OCI-M1 (cell line): ENCODE results near the gene KCNK18.
A peak's percentile ranks its signal among the peaks of the same experiment; 100 is the strongest.
"Not testable (repeated sequence)": the region's sequence is repeated elsewhere in the genome, so short reads cannot be mapped to it uniquely, and the experiment has no call there.

Experiments
- DNase-seq: peaks from one replicate; lab custom pipeline; 2025; lab: John Stamatoyannopoulos, UW

Gene KCNK18

DNA sequence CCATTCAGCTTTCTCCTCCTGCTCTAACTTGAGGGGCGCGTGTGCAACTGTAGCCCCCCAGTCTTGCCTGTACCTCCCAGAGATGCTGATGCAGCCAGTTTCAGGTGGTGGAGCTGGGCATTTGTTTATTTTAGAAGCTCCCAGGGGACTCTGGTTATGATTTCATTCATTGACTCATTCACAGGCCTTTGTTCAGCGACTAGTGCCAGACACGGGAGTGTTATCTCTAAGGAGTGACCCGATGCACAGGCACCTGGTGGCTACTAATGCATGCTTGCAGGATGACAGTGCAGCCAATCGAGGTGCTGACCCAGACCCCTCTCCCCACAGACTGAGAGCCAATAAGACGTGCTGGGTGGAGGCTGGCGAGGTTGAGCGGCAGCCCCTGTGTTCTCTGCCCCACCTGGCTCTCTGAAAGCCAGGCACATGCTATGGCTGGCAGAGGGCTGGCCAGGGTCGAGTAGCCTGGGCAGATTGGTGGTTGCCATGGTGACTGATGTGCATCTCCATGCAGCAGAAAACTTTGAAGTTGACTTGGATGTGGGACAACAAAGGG, 23.9 kb downstream of the KCNK18 start:
- no peak for DNase-seq

GRCh38 chr10:117222552-117222951, 25.3 kb downstream of the KCNK18 start:
- no peak for DNase-seq

DNA sequence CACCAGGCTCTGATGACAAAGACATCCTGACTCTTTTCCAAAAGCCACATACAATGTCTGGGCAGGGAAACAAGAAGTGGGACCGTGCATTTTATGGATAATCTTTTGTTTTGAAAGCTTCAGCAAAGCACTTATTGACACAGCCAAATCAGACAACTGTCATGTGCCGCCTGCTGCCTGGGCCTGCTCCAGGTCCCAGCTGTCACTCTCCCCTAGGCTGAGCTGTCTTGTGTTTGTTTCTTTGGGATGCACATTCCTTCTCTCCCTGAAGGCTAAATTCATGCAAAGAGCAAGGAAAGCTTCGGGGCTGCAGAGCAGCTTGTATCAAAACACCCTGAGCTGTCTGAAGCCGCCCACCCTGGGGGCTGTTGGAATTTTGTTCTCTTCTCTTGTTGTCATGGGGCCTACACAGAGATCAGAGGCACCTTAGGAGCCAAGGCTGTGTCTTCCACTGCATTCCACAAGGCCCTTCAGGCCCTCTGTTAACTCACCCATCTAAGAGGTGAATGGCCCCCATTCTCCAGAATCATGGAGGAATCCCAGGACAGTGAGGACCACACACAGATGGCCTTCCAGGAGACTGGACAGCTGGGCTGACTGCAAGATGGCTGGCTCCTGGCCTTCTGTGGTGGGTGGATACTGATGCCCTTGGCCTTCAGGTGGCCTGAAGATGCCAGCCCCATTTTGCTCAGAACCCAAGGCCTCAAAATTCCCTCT, 25.8 kb downstream of the KCNK18 start:
- no peak for DNase-seq

GRCh38 chr10:117223693-117224430, 26.6 kb downstream of the KCNK18 start:
- no peak for DNase-seq

DNA sequence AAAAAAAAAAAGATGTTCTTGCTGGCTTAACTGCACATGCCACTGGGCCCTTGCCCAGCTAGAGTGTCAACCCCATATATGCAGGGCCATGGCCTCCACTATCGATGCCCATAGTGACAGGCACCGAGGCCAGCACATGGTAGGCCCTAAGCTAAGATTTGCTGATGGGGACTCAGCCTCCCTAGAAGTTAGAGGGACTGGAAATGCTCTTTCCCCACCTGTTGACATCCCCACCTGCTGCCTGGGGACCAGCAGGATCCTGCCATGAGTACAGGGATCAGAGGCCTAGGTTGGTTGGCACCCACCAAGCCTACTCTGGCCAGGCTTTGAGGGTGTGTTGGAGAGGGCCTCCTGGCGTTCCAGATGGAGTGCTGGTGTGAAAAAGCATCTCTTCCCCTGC, 27.6 kb downstream of the KCNK18 start:
- DNase-seq: no peak

DNA sequence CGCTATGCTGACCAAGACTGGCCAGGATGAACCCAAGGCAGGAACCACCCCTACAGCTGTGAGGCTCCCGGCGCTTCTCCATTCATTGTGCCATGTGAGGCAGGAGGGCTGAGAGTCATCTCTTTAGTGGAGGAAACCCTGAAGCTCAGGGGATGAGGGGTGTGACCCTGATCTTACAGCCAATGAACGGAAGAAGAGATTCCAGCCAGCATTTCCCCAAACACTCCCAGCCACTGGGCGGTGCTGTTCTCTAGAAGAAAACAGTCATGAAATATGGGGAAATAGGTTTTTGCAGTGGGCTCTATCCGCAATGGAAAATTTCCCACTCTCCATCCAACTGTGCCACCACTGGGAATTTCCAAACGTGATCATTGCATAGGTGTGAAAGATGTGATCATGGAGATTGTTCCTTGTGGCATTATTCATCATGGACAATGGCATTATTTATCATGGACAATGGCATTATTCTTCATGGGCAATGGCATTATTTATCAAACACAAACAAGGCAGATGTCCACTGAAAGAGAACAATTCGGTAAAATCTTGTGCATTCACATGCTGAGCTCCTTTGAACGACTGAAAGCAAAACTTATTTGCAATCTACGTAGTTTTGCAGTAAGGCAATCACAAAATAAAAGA, 29.6 kb downstream of the KCNK18 start:
- peak; percentile 82 for DNase-seq

DNA sequence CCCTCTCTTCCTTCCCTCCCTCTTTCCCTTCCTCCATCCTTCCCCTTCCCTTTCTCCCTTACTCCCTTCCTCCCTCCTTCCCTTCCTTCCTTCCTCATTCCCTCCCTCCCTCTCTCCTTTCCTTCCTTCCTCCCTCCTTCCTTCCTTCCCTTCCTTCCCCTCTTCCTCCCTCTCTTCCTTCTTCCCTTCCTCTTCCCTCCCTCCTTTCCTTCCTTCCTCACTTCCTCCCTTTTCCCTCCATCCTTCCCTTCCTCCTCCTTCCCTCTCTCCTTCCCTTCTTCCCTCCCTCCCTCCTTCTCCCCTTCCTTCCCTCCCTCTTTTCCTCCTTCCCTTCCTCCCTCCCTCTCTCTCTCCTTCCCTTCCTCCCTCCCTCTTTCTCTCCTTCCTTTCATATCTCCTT, 30.9 kb downstream of the KCNK18 start:
- DNase-seq: no peak

DNA sequence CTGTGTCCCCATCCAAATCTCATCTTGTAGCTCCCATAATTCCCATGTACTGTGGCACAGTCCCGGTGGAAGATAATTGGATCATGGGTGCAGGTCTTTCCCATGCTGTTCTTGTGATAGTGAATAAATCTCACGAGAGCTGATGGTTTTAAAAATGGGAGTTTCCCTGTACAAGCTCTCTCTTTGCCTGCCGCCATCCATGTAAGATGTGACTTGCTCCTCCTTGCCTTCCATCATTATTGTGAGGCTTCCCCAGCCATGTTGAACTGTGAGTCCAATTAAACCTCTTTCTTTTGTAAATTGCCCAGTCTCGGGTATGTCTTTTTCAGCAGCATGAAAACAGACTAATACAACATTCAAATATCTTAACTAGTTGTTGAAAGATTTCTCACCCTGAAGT, 32.8 kb downstream of the KCNK18 start:
- DNase-seq: not testable (repeated sequence)

DNA sequence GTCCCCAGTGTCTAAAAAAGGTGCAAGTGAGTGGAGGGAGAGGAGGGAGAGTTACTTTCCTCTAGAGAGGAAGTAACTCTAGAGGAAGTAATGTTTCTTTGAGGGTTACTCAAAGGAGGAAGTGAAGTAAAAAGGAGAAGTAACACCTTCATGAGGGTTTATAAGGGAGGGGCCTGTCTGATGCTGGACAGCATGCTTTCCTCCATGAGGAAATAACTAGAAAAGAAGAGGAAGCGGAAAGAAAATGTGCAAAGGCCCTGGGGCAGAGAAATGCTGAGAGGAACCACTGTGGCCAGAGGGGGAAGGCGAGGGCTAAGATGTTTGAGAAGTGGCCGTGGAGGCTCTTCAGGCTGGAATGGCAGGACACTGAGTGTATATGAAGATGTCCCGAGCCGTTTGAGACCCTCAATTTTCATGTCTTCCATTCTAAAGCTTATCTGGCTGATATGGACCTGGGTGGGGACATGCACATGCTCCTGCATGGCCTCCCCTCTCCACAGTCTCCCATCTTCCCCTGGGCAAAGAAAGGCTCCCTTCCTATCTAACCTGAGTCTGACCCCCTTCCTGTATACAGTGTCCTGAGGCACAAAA, 40.2 kb downstream of the KCNK18 start:
- DNase-seq: peak; percentile 81

GRCh38 chr10:117239051-117239450, 41.8 kb downstream of the KCNK18 start:
- no peak for DNase-seq

DNA sequence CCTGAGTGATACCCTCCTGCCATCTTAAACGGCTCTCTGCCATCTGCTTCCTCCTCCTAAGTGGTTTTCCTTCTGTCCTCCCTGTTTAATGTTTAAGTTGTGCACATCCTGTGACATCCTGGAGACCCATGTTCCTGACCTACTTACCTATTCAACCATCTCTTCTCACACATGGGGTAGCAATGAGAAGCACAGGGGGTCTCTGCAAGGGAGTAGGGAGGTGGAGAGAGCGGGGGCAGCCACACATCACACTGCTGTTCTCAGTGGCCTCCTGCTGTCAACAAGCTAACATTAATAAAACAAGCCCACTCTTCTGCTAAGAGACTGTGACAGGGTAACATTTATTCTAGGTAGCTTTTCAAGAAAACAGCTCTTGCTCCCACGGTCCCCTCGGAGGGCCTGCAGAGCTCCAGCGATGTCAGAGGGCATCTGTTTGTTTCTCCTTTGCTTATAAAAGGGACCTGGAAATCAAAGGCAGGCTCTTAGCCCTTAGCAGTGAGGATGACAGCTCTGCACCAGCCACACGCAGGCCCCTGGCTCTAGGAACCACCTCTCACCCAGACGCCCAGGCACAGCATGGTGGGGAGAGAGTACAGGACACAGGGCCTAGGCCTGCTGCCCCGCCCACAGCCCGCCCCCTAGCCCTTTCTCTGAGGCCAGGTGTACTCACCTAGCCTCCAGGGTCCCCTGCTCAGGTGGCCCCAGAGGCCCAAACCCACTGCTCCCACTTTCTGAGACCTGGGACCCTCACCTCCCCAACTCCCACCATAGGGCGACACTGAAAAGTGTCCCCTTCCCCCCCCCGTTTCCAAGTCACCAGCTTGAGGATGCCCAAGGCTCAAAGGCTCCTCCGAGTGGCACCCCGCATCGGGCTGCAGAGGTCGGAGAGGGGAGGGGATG, 42.7 kb downstream of the KCNK18 start:
- DNase-seq: no peak

- DNase-seq: no peak
Measured at GRCh38 chr10:117240621-117241529, 43.6 kb downstream of the KCNK18 start, which contains the start of gene SLC18A2. Gene SLC18A2, plus strand, starts transcription at chr10:117241114. Its CDS starts 580 bp downstream, at chr10:117241694.

GRCh38 chr10:117241541-117242462, 44.5 kb downstream of the KCNK18 start:
- peak; percentile 62 for DNase-seq

DNA sequence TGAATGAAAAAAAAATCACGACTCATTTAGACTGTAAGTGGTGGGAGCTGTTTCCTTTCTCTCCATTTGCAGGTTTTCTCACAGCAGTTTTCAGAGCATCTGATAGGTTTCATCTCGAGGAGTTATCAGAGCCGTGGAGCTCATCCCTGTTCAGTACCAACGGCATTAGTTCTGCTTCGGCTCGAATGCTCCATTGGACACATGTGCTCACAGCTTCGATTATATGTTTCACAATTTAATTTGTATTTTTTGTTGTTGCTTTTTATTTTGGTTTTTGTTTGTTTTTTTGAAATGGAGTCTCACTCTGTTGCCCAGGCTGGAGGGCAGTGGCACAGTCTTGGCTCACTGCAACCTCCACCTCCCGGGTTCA, 45.2 kb downstream of the KCNK18 start:
- DNase-seq: no peak

DNA sequence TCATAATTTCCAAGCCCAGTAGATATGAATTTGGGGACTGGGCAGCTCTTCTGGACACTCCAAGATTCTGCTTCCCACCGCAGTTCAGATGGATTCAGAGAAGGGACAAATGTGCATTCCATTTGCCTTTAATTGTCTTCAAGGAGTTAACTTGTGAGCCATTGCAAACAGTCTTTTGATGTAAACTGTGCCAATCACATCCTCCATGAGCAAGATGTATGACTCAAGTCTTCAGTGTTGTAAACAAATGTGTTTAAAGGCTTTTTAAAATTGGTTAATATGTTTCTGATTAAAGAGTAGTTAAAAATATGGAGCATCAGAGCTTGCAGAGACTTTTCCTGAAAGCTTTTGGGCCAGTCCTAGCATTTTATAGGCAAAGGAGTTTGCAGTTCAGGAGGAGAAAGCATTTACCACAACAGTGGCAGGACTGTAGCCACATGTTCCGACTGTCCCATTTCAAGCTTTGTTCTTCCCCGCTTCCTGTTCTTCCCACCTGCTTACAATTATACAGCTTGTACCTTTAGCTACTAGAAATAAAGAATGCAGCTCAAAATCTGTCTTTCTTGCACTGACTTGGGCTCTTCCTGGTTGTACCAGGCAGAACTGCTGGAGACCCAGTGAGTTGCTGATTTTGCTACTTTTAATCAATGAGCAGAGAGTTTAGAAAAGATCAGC, 49.8 kb downstream of the KCNK18 start:
- DNase-seq: no peak

DNA sequence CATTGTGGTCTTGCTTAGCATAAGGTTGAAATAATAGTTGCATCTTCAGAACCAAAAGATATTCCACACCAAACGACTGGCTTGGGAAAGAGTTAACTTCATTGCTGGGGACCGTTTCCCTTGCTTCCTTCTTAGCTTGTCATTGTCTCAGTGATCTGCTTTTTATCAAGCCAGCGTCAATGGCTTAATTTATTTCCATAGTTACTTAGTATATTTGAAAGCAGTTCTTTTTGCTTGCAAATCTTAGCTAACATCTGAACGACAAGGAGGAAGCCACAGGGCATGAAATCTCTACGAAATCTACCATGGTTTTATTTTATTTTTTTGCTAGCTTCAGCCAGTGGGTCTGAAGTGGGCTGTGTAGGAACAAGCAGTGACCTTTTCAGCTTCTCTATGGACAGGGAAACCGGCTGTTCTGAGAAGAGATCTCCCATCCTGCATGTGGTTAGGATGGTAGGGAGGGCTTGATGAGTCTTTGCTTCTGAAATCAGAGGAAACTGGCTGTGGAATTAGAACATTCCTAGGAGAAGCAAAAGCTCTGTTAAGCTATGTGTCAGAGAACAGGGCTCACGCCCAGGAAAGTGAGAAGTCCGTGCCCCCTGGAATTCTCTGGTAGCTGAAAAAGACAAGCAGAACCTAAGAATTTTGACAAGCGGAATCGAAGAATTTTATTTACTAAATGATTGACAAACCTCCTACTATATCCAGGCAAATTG, 51.6 kb downstream of the KCNK18 start:
- DNase-seq: no peak

DNA sequence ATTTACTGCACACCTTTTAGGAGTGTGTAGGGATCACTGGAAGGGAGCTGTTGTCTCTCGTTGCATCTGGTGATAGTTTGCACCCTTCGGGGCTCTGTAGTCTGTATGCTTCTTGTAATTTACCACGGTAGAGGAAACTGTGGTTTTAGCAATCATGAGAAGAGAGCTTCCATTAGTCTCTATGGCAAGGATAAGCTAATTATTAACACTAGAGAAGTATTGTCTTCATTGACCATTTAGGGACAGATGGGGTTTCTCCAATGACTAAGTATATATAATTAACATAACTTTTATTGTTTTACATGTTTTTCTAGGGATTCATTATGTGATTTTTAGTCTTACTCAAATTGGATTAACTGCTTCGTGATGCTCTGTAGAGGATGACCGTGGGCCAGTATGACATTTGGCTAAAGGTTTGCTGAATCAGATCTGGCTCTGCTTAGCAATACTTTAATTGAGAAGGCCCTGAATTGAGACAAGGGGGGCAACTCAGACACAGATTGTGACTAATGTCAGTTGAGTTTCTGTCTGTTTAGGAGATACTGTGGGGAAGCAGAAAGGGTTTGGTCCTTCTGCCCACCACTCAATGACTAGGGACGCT, 52.3 kb downstream of the KCNK18 start:
- DNase-seq: no peak
